ENCODE measurements around the gene TPM1.

Gene TPM1

GRCh38 chr15:63050731-63051155 lies 8.2 kb downstream of the TPM1 start:
- no peak for DNase-seq (ENCODE audit: low read depth)
- no peak overlapping the region for H3K4me3 ChIP-seq (ENCODE audit: low read depth, low read length)
- in situ Hi-C loops (cut with HindIII; ENCODE audit: low sequenced_read_pairs), result no loop called here
- TF ChIP-seq CTCF (IDR thresholded peaks at IDR 0.05; ENCODE audit: low read depth, low read length, missing control alignments), result no peak

- in situ Hi-C loops (cut with HindIII; ENCODE audit: low sequenced_read_pairs), result no loop called here
- DNase-seq (ENCODE audit: low read depth), result no peak
- H3K4me3 ChIP-seq (ENCODE audit: low read depth, low read length), result no peak overlapping the region
Observed at GRCh38 chr15:63051156-63052066, 8.9 kb downstream of the TPM1 start.

GRCh38 chr15:63052077-63052841 lies 9.7 kb downstream of the TPM1 start:
- no peak for TF ChIP-seq CTCF (IDR thresholded peaks at IDR 0.05; ENCODE audit: low read depth, low read length, missing control alignments)
- DNase-seq (ENCODE audit: low read depth), result no peak
- in situ Hi-C loops (cut with HindIII; ENCODE audit: low sequenced_read_pairs), result no loop called here
- no peak overlapping the region for H3K4me3 ChIP-seq (ENCODE audit: low read depth, low read length)

More at GRCh38 chr15:63051156-63052066, 8.9 kb downstream of the TPM1 start:
- no peak for TF ChIP-seq CTCF (IDR thresholded peaks at IDR 0.05; ENCODE audit: low read depth, low read length, missing control alignments)

GRCh38 chr15:63052961-63053698 lies 10.6 kb downstream of the TPM1 start:
- DNase-seq (ENCODE audit: low read depth), result no peak
- no peak overlapping the region for H3K4me3 ChIP-seq (ENCODE audit: low read depth, low read length)
- in situ Hi-C loops (cut with HindIII; ENCODE audit: low sequenced_read_pairs), result no loop called here
- TF ChIP-seq CTCF (IDR thresholded peaks at IDR 0.05; ENCODE audit: low read depth, low read length, missing control alignments), result no peak

- in situ Hi-C loops (cut with HindIII; ENCODE audit: low sequenced_read_pairs), result no loop called here
- DNase-seq (ENCODE audit: low read depth), result no peak
- H3K4me3 ChIP-seq (ENCODE audit: low read depth, low read length), result no peak overlapping the region
- TF ChIP-seq CTCF (IDR thresholded peaks at IDR 0.05; ENCODE audit: low read depth, low read length, missing control alignments), result no peak
Observed at GRCh38 chr15:63054281-63054683, 11.7 kb downstream of the TPM1 start.

GRCh38 chr15:63054985-63055384 lies 12.4 kb downstream of the TPM1 start:
- DNase-seq (ENCODE audit: low read depth), result no peak
- TF ChIP-seq CTCF (IDR thresholded peaks at IDR 0.05; ENCODE audit: low read depth, low read length, missing control alignments), result no peak
- in situ Hi-C loops (cut with HindIII; ENCODE audit: low sequenced_read_pairs), result no loop called here
- no peak overlapping the region for H3K4me3 ChIP-seq (ENCODE audit: low read depth, low read length)

Measured in astrocyte of the cerebellum (primary cell).